Urinary bladder (tissue), 4 donors: ENCODE results near the gene SLC39A13. TPM values are rescaled to one million over a fixed set of nuclear protein-coding genes. Genes with fewer than 3 reads are reported as not detected.

Experiments
- DNase-seq: peaks from one replicate; pipeline ENCODE4 v3.0.0-alpha.2; 2015; ENCODE audit errors: extremely low spot score
- H3K27ac ChIP-seq: one replicate; pipeline ENCODE4 v1.5.1; 2013; ENCODE audit warnings: low read depth, mild to moderate bottlenecking, moderate library complexity
- H3K36me3 ChIP-seq: one replicate; pipeline ENCODE4 v1.6.1; 2013; ENCODE audit warnings: mild to moderate bottlenecking, moderate library complexity; ENCODE audit not compliant: insufficient read depth
- H3K4me1 ChIP-seq: one replicate; pipeline ENCODE4 v1.6.1; 2013; ENCODE audit warnings: mild to moderate bottlenecking, moderate library complexity; ENCODE audit not compliant: insufficient read depth
- H3K4me3 ChIP-seq: one replicate; pipeline ENCODE4 v1.5.1; 2013; ENCODE audit warnings: low read depth, low read length
- WGBS: extraction: QIAGEN DNeasy Blood & Tissue Kit; methylation state at CpG from one replicate; pipeline ENCODE4 v1.1.7; 2013; 5-methylcytosine and 5-hydroxymethylcytosine counted together
- polyA plus RNA-seq: library from polyadenylated mRNA; stranded (reverse); fragments of 200-250 nt; gene quantifications from one replicate; pipeline ENCODE4 v1.2.3, GENCODE V29; 2013
- total RNA-seq: library from RNA; depleted of rRNA; stranded (reverse); fragments of >200 nt; gene quantifications from one replicate; pipeline ENCODE4 v1.2.3, GENCODE V29; 2014
- donor health status: healthy with polysubstance abuse.
- donor health status: healthy.

SLC39A13 gene
- total and polyA plus RNA-seq, 2 donors = 30.3 to 73.9 TPM

- Histone ChIP-seq H3K36me3 (no peaks in the 10 kb centered on the region), H3K4me3 (no peak overlapping the region), H3K27ac (no peak overlapping the region), H3K4me1 (no peaks in the 10 kb centered on the region)
- 85% methylated on average over 11 of the region's 11 CpGs for WGBS
- DNase-seq = no peak
These were observed 17.3 kb upstream of the SLC39A13 start for GRCh38 chr11:47391077-47391583.

GRCh38 chr11:47391711-47392432 is 16.5 kb upstream of the SLC39A13 start:
- 95% methylated on average over 16 of the region's 16 CpGs for WGBS

GRCh38 chr11:47392546-47393162 is 15.7 kb upstream of the SLC39A13 start:
- H3K36me3 ChIP-seq = no peaks in the 10 kb centered on the region
- no peak for DNase-seq
- 85% methylated on average over 14 of the region's 14 CpGs for WGBS
- H3K4me1 ChIP-seq = no peaks in the 10 kb centered on the region
- H3K4me3 ChIP-seq = no peak overlapping the region
- no peak overlapping the region for H3K27ac ChIP-seq

More at GRCh38 chr11:47391711-47392432, 16.5 kb upstream of the SLC39A13 start:
- Histone ChIP-seq H3K27ac (no peak overlapping the region), H3K36me3 (no peaks in the 10 kb centered on the region), H3K4me1 (no peaks in the 10 kb centered on the region), H3K4me3 (no peak overlapping the region)
- DNase-seq = no peak

GRCh38 chr11:47393163-47394049 is 15.0 kb upstream of the SLC39A13 start:
- no peak for DNase-seq
- 66% methylated on average over 20 of the region's 20 CpGs for WGBS
- Histone ChIP-seq H3K27ac (no peak overlapping the region), H3K4me1 (no peaks in the 10 kb centered on the region), H3K36me3 (no peaks in the 10 kb centered on the region), H3K4me3 (no peak overlapping the region)

- 89% methylated on average over 9 of the region's 9 CpGs for WGBS
- Histone ChIP-seq H3K4me3 (no peak overlapping the region), H3K27ac (no peak overlapping the region), H3K36me3 (no peaks in the 10 kb centered on the region), H3K4me1 (no peaks in the 10 kb centered on the region)
- no peak for DNase-seq
These were observed 14.4 kb upstream of the SLC39A13 start for GRCh38 chr11:47394050-47394321.

- Histone ChIP-seq H3K4me1 (no peaks in the 10 kb centered on the region), H3K36me3 (no peaks in the 10 kb centered on the region), H3K4me3 (no peak overlapping the region), H3K27ac (peak overlapping the region; percentile 74)
- no peak for DNase-seq
- WGBS = 73% methylated on average over 39 of the region's 39 CpGs
These were observed 13.8 kb upstream of the SLC39A13 start for GRCh38 chr11:47394322-47395222.

- H3K4me3 ChIP-seq = no peak overlapping the region
- no peak for DNase-seq
- H3K36me3 ChIP-seq = no peaks in the 10 kb centered on the region
- peak overlapping the region; percentile 74 for H3K27ac ChIP-seq
- no peaks in the 10 kb centered on the region for H3K4me1 ChIP-seq
- WGBS = 83% methylated on average over 25 of the region's 25 CpGs
These were observed 13.0 kb upstream of the SLC39A13 start for GRCh38 chr11:47395223-47396048.

GRCh38 chr11:47396049-47396320 is 12.4 kb upstream of the SLC39A13 start:
- Histone ChIP-seq H3K36me3 (no peaks in the 10 kb centered on the region), H3K4me3 (no peak overlapping the region), H3K4me1 (no peaks in the 10 kb centered on the region), H3K27ac (no peak overlapping the region)
- no peak for DNase-seq
- 93% methylated on average over 3 of the region's 3 CpGs for WGBS

- H3K27ac ChIP-seq = no peak overlapping the region
- no peak for DNase-seq
- no peaks in the 10 kb centered on the region for H3K36me3 ChIP-seq
- 81% methylated on average over 3 of the region's 3 CpGs for WGBS
- no peak overlapping the region for H3K4me3 ChIP-seq
- H3K4me1 ChIP-seq = no peaks in the 10 kb centered on the region
These were observed 10.4 kb upstream of the SLC39A13 start for GRCh38 chr11:47398011-47398410.

- no peak for DNase-seq
- Histone ChIP-seq H3K27ac (no peak overlapping the region), H3K36me3 (no peaks in the 10 kb centered on the region), H3K4me1 (no peaks in the 10 kb centered on the region), H3K4me3 (no peak overlapping the region)
- 90% methylated on average over 1 of the region's 1 CpG for WGBS
These were observed 9.8 kb upstream of the SLC39A13 start for GRCh38 chr11:47398551-47398950.

- WGBS = 5% methylated on average over 47 of the region's 47 CpGs
- H3K27ac ChIP-seq = peak overlapping the region; percentile 48
- H3K4me1 ChIP-seq = no peaks in the 10 kb centered on the region
- H3K4me3 ChIP-seq = peak overlapping the region; percentile 60
- no peaks in the 10 kb centered on the region for H3K36me3 ChIP-seq
- peak; percentile 46 for DNase-seq
These were observed 8.3 kb upstream of the SLC39A13 start for GRCh38 chr11:47399860-47400767.

- H3K4me1 ChIP-seq = no peaks in the 10 kb centered on the region
- H3K4me3 ChIP-seq = no peak overlapping the region
- 33% methylated on average over 8 of the region's 8 CpGs for WGBS
- no peak overlapping the region for H3K27ac ChIP-seq
- no peak for DNase-seq
- H3K36me3 ChIP-seq = no peaks in the 10 kb centered on the region
These were observed 7.6 kb upstream of the SLC39A13 start for GRCh38 chr11:47400768-47401279.
